Lower leg skin (tissue), 3 donors: Measurements from ENCODE around the gene AHCY.

ENCODE experiments used
- POLR2A ChIP-seq, 2 donors: fragments of 450-650 bp; IDR thresholded peaks; one replicate each; pipeline ENCODE4 v1.6.1; 2016 to 2017; ENCODE audit warnings: antibody characterized with exemption in 2 of 2, mild to moderate bottlenecking in 1 of 2, moderate library complexity in 1 of 2
- TF ChIP-seq, protein P1 (sequence below), 3 donors: fragments of 450-650 bp; IDR thresholded peaks; one replicate each; pipeline ENCODE4 v1.5.1; 2016; ENCODE audit warnings: antibody characterized with exemption in 3 of 3, mild to moderate bottlenecking in 3 of 3, moderate library complexity in 2 of 3

DNA sequence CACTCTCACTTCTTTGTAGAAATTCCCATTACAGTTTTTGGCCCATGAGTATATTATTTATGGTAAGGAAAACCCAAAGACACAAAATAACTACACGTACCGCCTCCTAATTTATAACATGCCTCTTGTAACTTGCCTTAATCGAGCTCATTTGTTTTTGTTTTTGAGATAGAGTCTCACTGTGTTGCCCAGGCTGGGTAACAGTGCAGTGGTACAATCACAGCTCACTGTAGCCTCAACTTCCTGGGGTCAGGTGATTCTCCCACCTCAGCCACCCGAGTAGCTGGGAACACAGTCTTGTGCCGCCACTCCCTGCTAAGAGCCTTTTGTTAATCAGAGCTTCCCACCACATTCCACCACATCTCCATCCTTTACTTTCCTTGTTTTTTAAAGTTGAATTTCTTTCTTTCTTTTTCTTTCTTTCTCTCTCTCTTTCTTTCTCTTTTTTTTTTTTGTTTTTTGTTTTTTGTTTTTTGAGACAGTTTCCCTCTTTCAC lies 46.5 kb downstream of the AHCY start:
- TF ChIP-seq, protein P1, sequence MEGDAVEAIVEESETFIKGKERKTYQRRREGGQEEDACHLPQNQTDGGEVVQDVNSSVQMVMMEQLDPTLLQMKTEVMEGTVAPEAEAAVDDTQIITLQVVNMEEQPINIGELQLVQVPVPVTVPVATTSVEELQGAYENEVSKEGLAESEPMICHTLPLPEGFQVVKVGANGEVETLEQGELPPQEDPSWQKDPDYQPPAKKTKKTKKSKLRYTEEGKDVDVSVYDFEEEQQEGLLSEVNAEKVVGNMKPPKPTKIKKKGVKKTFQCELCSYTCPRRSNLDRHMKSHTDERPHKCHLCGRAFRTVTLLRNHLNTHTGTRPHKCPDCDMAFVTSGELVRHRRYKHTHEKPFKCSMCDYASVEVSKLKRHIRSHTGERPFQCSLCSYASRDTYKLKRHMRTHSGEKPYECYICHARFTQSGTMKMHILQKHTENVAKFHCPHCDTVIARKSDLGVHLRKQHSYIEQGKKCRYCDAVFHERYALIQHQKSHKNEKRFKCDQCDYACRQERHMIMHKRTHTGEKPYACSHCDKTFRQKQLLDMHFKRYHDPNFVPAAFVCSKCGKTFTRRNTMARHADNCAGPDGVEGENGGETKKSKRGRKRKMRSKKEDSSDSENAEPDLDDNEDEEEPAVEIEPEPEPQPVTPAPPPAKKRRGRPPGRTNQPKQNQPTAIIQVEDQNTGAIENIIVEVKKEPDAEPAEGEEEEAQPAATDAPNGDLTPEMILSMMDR (IDR thresholded peaks at IDR 0.05): no peak
- TF ChIP-seq POLR2A (IDR thresholded peaks at IDR 0.05): no peak
